Cortex of kidney (tissue), 1 donor: ENCODE measurements around the gene LPAR2.
"Not testable (repeated sequence)": the region's sequence is repeated elsewhere in the genome, so short reads cannot be mapped to it uniquely, and the experiment has no call there.

Experiments
- DNase-seq: peaks from one replicate; lab custom pipeline; 2025; lab: John Stamatoyannopoulos, UW

The LPAR2 gene

DNA sequence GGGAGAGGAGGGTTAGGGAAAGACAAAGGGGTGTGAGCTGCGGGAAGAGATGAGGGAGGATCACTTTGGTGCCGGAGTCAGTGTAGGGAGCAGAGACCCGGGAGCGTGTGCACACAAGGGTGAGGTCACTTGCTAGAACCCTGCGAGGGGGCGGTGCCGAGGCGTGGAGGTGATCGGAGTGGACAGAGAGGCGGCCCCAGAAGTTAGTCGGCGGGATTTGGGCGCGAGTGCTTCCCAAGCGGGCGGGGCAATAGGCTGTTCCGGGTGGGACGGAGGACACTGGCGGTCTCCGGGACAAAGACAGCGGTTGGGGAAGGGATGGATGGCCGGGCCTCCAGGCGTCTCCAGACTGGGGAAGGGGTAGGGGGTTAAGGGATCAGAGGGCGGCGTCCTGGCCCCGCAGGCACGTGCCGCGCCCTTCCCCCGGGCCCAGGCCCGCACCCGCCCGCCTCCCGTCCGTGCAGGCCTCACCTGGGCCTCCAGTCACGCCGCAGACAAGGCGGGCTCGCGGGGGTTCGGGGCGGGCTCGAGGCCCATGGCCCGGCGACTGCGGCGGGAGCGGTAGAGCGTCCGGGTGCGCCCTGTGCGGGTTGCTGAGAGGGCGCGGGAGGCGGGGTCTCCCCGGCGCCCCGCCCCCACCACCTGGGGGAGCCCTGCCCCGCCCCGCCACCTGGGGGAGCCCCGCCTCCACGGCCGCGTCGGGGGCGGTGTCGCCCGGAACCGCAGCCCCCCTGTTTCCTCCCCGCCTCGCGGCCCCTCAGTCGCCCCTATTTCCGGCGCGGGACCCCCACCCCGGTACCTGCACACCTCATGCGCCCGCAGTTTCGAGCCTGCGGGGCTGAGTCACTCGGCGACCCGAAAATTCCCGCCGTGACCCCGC is at the start of gene LPAR2:
Gene LPAR2, minus strand, starts transcription at position 600 of the 880 bp plus-strand sequence. CDS start 945 bp downstream, outside the sequence.
- no peak for DNase-seq

DNA sequence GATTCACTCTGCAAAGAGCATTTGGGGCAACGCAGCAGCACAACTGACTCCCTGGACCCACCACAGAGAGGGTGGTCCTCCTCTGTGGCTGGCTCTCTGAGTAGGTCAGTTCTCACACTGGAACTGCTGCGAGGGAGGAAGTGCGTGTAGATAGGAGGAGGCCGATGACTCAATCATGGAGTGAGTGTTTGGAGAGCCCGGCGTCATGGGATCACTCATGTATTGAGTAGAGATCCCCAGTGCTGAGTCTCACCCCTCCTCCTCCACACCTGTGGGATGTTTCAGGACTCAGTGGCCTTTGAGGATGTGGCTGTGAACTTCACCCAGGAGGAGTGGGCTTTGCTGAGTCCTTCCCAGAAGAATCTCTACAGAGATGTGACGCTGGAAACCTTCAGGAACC is 49.6 kb upstream of the LPAR2 start:
- no peak for DNase-seq

DNA sequence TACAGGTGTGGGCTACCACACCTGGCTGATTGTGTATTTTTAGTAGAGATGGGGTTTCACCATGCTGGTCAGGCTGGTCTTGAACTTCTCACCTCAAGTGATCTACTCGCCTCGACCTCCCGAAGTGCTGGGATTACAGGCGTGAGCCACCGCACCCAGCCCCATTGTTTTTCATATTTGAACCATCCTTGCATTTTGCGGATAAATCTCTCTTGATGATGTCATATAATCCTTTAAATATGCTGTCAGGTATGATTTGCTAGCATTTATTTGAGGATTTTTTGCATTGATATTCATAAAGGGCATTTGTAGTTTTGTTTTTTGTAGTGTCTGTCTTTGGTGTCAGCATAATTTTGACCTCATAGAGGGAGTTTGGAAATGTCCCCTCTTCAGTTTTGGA is 46.3 kb upstream of the LPAR2 start:
- no peak for DNase-seq

DNA sequence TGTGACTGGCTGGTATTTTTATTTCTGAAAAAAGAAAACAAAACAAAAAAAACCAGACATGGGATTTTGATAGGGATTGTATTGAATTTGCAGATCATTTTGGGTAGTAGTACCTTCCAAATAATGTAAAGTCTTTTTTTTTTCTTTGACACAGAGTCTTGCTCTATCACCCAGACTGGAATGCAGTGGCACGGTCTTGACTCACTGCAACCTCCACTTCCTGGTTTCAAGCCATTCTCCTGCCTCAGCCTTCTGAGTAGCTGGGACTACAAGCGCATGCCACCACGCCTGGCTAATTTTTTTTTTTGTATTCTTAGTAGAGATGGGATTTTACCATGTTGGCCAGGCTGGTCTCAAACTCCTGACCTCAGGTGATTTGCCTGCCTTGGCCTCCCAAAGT is 44.8 kb upstream of the LPAR2 start:
- no peak for DNase-seq

DNA sequence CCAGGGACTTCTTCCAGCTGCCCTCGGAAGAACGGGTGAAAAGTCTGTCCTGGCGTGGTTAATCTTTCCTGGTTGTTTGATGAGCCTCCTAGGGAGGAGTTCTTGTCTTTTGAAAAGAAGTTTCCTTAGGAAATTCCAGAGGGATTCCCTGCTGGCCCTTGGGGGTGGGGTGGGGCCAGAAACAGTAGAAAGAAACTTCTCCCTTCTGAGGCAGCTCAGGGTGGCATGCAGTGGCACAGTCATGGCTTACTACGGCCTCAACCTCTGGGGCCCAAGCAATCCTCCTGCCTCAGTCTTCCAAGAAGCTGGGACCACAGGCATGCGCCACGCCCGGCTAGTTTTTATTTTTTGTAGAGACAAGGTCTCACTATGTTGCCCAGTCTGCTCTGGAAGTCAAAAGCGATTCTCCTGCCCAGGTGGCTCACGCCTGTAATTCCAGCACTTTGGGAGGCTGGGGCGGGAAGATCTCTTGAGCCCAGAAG is 42.1 kb upstream of the LPAR2 start:
- DNase-seq, result no peak

DNA sequence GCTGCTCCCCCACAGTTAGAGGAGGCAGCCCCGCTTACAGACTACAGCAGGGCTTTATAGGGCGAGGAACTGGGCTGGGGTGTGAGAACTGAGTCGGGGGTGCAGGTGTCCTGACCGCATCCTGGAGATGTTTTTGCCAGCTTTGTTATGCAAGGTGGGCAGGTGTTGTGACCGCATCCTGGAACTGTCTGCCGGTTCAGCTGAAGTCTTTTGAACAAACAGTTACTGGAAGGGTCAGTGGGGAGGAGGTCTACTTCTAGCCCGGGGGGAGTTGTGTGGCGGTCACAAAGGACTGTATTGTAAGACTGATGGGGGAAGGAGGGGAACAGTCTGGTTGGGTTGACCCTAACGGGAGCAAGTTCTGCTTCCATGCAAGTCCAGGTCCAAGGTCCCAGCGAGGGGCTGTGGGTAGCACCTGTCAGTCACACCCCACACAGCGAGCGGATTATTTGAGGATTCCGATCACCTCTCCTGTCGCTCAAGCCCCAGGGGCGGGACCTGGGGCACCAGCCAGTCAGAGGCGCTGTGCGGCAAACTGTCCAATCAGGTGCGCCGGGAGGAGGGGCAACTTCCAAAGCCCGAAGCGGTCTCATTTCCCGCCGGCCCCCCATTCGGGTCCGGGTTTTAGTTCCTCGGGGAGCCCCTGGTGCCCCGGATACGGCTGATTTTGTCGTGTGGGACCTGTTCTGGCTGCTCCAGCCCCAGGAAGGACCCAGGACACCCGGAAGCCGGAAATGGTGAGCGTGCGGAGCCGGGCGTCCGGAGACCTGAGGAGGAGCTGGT is 40.4 kb upstream of the LPAR2 start, which contains the start of gene ZNF101:
Gene ZNF101, plus strand, starts transcription at position 610 of the 783 bp plus-strand sequence. Its CDS starts 125 bp downstream, at position 735.
- DNase-seq, result no peak

DNA sequence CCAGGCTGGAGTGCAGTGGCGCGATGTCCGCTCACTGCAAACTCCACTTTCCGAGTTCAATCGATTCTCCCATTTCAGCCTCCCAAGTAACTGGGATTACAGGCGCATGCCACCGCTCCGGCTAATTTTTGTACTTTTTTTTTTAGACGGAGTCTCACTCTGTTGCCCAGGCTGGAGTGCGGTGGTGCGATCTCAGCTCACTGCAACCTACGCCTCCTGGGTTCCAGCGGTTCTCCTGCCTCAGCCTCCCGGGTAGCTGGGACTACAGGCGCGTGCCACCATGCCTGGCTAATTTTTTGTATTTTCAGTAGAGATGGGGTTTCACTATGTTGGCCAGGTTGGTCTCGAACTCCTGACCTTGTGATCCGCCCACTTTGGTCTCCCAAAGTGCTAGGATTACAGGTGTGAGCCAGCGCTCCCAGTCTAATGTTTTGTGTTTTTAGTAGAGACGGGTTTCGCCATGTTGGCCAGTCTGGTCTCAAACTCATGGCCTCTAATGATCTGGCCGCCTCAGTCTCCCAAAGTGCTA is 37.5 kb upstream of the LPAR2 start:
- not testable (repeated sequence) for DNase-seq

DNA sequence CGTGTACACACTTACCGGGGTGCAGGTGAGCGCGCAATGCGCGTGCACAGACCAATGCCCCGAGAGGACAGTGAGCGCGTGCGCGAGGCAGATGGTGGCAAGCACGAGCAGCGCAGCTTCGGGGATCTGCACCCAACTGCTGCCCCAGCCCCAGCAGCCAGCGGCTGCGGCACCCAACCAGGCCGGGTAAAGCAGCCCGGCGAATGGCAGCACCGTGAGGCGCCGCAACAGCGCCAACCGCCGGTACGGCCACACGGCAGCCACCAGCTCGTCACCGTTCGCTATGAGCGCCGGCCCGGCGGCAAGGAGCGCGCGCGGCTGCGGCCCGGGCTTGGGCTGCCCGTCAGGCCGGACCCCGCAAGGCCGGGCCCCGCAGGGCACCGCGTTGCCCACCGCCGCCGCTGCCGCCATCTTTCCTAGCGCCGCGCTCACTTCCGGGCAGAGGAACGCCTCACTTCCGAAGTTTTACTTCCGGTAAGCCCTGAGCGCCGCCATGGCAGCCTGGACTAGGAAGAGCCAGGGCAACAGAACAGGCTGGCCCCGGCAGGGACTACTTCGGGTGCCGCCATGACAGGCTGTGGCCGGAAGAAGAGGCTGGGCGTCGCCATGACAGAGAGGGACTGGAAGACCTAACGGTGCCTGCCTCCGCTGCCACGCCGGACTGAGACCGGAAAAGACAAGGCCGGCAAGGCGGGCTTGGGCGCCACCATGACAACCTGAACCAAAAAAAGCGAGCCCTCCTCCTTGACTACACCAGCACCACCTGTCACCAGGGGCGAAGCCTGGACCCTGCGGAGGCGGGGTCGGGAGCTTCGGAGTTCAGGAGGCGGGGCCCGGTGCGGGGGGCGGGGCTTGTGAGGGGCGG is 35.5 kb upstream of the LPAR2 start, which contains the start of gene ATP13A1:
Gene ATP13A1, minus strand, starts transcription at position 421 of the 865 bp plus-strand sequence. Its CDS starts 10 bp downstream, at position 411.
- no peak for DNase-seq

DNA sequence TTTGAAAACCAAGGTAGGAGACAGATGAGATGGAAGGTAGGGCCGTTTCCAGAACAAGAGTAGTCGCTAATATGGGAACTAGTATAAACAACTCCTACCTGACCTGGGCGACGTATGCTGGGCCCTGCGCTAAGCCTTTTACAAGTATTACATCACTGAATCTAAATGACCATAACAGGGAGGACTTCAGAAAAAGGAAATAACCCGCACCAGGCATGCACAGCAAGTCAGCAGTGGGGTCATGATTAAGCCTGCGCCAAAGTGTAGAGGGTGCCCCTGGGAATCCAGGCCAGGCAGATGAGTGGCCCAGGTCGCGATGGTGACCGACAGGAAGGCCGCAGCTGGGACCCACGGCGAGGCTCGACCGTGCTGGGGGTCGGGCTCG is 34.8 kb upstream of the LPAR2 start:
- no peak for DNase-seq

DNA sequence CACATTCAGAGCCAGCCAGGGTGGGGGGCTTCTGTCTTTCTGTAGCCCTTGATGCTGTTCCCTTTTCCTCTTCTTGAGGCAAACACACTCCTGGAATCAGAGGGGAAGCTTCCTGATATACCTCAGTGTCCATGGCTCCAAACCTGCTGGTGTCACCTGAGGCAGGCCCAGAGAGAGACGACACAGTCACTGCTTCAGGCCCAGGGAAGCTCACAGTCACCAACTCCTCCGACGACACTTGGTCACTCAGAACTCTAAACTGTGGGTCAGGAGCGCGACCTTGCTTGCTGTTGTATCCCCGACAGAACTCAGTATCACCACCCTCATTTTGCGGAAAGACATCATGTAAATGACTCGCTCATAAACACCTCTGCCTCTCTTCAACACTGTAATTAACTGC is 34.3 kb upstream of the LPAR2 start:
- no peak for DNase-seq

DNA sequence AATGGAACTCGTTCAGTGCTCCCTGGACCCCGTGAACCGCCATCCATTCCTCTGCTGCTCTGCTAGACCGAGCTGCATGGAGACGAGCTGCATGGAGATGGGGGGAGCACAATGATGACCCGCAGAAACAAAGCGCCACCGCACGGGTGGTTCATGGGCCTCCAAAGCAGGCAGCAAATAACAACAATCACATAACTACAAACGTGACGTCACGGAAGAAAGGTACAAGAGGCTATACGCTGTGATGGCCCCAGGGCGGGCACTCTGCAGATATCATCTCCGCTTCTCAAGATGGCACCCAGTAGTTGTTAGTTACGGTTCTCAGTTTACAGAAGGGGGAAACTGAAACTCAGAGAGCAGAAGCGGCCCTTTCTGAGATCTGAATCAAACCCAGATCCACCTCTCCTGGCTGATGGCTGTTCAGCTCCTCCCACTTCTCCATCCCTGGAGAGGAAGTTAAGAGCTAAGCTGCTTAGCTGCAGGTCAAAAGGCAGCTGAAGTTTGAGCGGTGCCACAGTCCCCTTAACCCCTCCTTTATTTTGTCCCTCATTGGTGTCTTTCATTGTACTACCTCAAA is 33.7 kb upstream of the LPAR2 start:
- no peak for DNase-seq

DNA sequence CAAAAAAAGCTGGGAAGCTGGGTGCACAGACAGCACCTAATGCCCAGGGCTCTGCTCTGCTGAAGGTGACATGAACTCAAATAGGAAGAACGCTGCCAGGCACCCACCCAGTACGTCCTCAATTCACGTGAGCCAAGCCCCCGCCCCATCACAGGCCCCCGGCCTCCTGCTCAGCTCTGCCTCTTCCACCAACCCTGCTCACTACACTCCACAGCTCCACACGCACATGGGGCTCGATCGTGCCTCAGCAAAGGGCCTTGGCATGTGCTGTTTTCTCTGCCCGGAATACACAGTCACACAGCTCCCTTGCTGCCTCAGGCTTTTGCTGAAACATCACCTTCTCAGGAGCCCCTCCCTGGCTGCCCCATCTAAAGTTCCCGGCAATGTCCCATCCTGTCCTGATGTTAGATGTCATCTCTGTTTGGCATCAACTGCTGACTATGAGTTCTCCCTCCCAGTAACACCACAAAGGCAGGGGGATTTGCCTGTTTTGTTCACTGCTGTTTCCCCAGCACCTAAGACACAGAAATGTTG is 33.2 kb upstream of the LPAR2 start:
- DNase-seq, result no peak

DNA sequence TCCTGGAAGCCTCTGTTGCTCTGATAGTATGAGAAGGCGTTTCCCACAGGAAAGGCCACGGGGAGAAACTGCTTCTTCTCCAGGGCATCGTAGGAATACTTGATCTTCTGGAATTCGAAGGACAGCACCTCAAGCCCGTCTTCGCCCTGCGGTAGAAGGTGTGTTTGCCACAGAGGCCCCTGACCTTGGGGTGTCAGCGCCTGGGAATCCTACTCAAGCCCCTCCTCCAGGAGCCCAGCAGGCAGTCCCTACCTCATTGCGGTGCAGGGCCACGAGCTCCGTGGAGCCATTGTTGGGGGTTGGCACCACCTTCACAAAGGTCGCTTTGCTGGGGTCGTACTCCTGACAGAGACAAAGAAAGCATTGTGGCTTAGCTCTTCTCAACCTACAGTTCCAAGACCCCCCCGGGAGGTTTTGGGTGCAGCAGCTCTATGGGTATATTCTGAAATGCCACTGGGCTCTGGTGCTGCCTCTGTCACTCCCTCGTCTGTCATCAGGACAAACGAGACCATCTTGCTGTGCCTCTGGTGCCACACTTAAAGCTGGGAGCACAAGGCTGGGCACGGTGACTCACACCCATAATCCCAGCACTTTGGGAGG is 31.7 kb upstream of the LPAR2 start:
- DNase-seq, result no peak

DNA sequence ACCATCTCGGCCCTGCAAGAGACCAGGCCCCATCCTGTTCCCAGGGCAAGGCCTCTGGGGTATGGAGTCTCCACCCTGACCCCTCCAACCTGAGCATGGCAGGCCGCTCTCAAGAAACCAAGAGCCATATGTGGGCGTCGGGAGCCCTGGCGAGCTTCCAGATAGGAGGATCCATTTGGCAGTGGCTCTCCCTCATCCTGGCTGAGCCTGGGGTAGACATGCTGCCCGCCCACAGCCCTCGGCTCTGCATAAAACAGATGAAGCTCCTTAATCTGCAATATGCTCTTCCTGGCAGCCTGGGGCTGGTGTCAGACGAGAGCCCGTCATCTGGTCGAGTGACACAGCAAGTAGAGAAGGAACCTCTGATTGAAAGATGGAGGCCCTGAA is 29.4 kb upstream of the LPAR2 start:
- no peak for DNase-seq

DNA sequence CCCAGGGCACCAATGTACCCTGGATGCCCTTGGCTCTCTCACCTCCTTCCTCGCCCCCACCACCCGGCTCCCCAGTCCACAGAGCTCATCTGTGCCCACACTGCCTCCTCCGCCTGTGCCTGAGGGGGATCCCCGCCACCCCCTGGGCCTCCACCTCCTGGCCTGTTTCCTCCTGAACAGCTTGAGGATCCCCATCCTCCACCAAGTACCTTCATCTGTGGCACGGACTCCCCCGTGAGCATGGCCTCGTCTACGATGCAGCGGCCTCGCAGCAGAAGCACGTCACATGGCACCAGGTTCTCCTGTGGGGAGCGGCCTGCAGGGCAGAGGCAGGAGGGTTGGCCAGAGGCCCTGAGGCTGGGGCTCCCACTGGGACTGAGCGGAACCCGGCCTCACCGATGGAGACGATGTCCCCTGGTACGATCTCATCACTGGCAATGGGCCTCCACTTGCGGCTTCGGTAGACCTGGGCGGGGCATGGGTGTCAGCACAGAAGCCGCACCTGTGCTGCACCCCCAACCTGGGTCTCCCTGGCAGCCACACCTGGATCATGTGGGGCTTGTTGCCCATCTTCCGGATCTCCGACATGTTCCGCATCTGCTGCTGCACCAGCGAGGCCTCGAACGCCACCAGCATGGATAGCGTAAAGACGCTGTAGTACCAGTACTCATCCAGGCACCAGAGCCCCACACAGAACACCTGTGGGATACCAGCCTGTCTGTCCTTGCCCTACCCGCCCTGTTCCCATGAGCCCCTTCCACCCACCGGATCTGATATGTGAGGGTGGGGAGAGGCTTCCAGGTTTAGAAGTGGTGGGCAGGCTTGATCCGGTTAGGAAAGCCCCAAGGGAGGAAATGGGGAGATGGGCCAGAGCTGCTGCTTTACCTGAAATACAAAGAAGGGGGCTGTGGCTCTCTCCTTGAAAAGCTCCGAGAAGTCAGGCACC is 28.7 kb upstream of the LPAR2 start:
- DNase-seq, result no peak

DNA sequence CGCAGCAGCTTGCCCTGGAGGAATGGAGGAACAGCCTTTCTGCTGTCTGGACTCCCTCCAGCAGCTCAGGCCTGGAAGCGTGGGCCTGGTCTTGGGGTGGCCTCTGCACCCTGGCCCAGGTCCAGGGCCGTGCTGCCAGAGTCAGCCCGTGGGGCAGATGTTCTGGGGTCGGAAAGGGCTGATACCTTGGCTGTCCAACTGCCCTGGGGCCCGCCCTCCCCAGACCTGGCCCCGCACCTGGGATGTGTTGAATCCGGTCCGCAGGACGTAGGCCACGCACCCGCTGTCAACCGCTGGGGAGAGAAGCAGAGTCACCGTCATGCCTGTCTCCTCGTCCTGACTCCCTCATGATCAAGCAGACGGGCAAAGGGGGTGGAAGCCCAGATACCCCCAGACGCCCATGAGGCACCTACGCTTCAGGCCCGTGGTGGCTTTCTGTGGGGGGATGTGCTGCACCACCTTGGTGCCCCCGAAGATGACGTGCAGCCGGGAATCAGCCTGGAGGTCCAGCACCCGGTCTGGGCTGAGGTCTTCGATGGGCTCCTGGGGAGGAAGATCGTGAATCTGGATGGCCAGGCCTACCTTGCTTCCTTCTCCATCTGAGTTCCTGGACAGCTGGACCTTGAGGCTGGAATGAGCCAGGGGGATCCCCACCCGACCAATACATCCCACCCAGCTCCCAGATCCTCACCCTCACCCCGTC is 27.8 kb upstream of the LPAR2 start:
- no peak for DNase-seq

DNA sequence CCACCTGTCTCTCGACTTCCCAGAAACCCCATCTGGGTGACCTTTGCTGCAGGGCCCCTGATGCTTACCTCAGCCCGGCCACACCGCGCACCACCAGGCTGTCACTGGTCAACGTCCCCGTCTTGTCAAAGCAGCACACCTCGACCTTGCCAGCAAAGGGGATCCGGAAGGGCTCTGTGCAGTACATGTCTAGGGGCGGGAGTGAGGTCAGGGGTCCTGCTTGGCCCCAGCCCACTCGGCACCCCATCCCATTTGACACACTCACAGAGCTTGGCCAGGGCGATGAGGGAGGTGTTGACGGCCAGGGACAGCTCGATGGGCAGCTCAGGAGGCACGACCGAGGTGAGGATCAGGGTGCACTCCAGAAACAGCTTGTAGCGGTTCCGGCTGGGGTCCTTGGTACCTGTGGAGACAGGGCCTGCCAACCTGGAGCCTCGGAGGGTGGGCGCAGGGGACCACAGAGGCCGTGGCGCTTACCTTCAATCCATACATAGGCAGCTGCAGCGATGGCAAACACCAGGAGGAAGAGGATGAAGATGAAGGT is 27.1 kb upstream of the LPAR2 start:
- no peak for DNase-seq

DNA sequence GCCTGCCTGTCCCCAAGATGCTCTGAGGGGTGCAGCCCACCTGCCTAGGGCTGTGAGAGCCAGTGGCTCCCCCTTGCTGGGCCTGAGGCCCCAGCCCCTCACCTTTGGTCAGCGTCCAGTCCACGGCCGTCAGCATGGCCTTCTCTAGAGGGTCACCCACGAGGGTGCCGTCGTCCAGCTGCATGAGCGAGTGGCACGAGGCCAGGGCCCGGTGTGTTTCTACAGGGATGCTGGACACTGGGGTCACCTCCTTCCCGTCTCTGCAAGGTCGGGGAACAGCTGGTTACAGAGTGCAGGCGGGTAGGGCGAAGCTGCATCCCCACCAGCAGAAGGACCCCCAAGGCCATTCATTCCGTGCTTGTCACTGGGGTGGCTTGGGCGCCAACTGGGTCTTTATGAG is 26.4 kb upstream of the LPAR2 start:
- DNase-seq, result no peak
